ENCODE data around the gene TTLL11.

- TF ChIP-seq, protein P1, sequence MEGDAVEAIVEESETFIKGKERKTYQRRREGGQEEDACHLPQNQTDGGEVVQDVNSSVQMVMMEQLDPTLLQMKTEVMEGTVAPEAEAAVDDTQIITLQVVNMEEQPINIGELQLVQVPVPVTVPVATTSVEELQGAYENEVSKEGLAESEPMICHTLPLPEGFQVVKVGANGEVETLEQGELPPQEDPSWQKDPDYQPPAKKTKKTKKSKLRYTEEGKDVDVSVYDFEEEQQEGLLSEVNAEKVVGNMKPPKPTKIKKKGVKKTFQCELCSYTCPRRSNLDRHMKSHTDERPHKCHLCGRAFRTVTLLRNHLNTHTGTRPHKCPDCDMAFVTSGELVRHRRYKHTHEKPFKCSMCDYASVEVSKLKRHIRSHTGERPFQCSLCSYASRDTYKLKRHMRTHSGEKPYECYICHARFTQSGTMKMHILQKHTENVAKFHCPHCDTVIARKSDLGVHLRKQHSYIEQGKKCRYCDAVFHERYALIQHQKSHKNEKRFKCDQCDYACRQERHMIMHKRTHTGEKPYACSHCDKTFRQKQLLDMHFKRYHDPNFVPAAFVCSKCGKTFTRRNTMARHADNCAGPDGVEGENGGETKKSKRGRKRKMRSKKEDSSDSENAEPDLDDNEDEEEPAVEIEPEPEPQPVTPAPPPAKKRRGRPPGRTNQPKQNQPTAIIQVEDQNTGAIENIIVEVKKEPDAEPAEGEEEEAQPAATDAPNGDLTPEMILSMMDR (IDR thresholded peaks at IDR 0.05) = no peak
- no peak for TF ChIP-seq POLR2A (IDR thresholded peaks at IDR 0.05)
Observed at GRCh38 chr9:122124528-122124927, 31.4 kb upstream of the TTLL11 start.

Data from uterus (tissue), 2 donors.